Activated naive CD8-positive, alpha-beta T cell treated with anti-CD3 and anti-CD28 coated beads, Interleukin-2, amount 50 U/mL, for 24 hours (primary cell): Measurements from ENCODE around the gene MGAT4C.
"Not testable (repeated sequence)": the region's sequence is repeated elsewhere in the genome, so short reads cannot be mapped to it uniquely, and the experiment has no call there.

Experiments
- ATAC-seq: fragments of 150-1000 bp; cut with Tn5 transposase; one replicate; pipeline ENCODE4 v1.10.0; 2021
- DNase-seq: peaks from one replicate; pipeline ENCODE4 v3.0.0; 2021
- H3K27ac Mint-ChIP-seq: one replicate; pipeline ENCODE4 v1.8.0; 2021; ENCODE audit warnings: mild to moderate bottlenecking, mixed read lengths
- H3K27me3 Mint-ChIP-seq: one replicate; pipeline ENCODE4 v1.8.0; 2021; ENCODE audit warnings: mixed read lengths
- H3K36me3 Mint-ChIP-seq: one replicate; pipeline ENCODE4 v1.8.0; 2021; ENCODE audit warnings: low read depth, mixed read lengths
- H3K4me1 Mint-ChIP-seq: one replicate; pipeline ENCODE4 v1.8.0; 2021; ENCODE audit warnings: mixed read lengths
- H3K4me3 Mint-ChIP-seq: one replicate; pipeline ENCODE4 v1.8.0; 2021; ENCODE audit warnings: mild to moderate bottlenecking, moderate library complexity, mixed read lengths
- H3K9me3 Mint-ChIP-seq: one replicate; pipeline ENCODE4 v1.8.0; 2021; ENCODE audit warnings: mixed read lengths

Gene MGAT4C

GRCh38 chr12:86256163-86256562 lies at the start of gene MGAT4C:
MGAT4C (minus strand) TSS chr12:86256391.
- no peaks in the 10 kb centered on the region for H3K27me3 Mint-ChIP-seq
- H3K36me3 Mint-ChIP-seq = no peaks in the 10 kb centered on the region
- no peak within 1 kb of the TSS for H3K27ac Mint-ChIP-seq
- ATAC-seq (no peak), DNase-seq (no peak)
- H3K9me3 Mint-ChIP-seq = no peaks in the 10 kb centered on the region
- no peaks in the 10 kb centered on the region for H3K4me1 Mint-ChIP-seq
- no peak within 1 kb of the TSS for H3K4me3 Mint-ChIP-seq

- DNase-seq, H3K27me3 Mint-ChIP-seq, H3K27ac Mint-ChIP-seq, H3K4me1 Mint-ChIP-seq, H3K36me3 Mint-ChIP-seq, ATAC-seq, H3K9me3 Mint-ChIP-seq, H3K4me3 Mint-ChIP-seq: not testable (repeated sequence)
Observed at GRCh38 chr12:86296396-86296795, 40.2 kb upstream of the MGAT4C start.

GRCh38 chr12:86293682-86294240 lies 37.6 kb upstream of the MGAT4C start:
- no peak overlapping the region for H3K4me3 Mint-ChIP-seq
- DNase-seq = no peak
- H3K36me3 Mint-ChIP-seq = no peaks in the 10 kb centered on the region
- no peaks in the 10 kb centered on the region for H3K4me1 Mint-ChIP-seq
- H3K27ac Mint-ChIP-seq = no peak overlapping the region
- no peak for ATAC-seq
- H3K9me3 Mint-ChIP-seq = no peaks in the 10 kb centered on the region
- H3K27me3 Mint-ChIP-seq = no peaks in the 10 kb centered on the region

- DNase-seq = no peak
- Mint-ChIP-seq H3K27me3 (no peaks in the 10 kb centered on the region), H3K36me3 (no peaks in the 10 kb centered on the region), H3K4me3 (no peak overlapping the region), H3K4me1 (no peaks in the 10 kb centered on the region), H3K27ac (no peak overlapping the region), H3K9me3 (no peaks in the 10 kb centered on the region)
- ATAC-seq = no peak
Observed at GRCh38 chr12:86292480-86292879, 36.3 kb upstream of the MGAT4C start.

GRCh38 chr12:86290615-86291014 lies 34.4 kb upstream of the MGAT4C start:
- Mint-ChIP-seq H3K27ac (no peak overlapping the region), H3K9me3 (no peaks in the 10 kb centered on the region), H3K4me3 (no peak overlapping the region), H3K27me3 (no peaks in the 10 kb centered on the region), H3K36me3 (no peaks in the 10 kb centered on the region), H3K4me1 (no peaks in the 10 kb centered on the region)
- no peak for ATAC-seq
- DNase-seq = no peak

- no peak overlapping the region for H3K27ac Mint-ChIP-seq
- no peaks in the 10 kb centered on the region for H3K27me3 Mint-ChIP-seq
- no peaks in the 10 kb centered on the region for H3K4me1 Mint-ChIP-seq
- no peaks in the 10 kb centered on the region for H3K36me3 Mint-ChIP-seq
- H3K9me3 Mint-ChIP-seq = no peaks in the 10 kb centered on the region
- ATAC-seq = no peak
- no peak overlapping the region for H3K4me3 Mint-ChIP-seq
- no peak for DNase-seq
Observed at GRCh38 chr12:86286119-86286518, 29.9 kb upstream of the MGAT4C start.

GRCh38 chr12:86283620-86284019 lies 27.4 kb upstream of the MGAT4C start:
- DNase-seq (no peak), ATAC-seq (no peak)
- no peaks in the 10 kb centered on the region for H3K4me1 Mint-ChIP-seq
- peaks cover 8% of the 10 kb centered on the region for H3K9me3 Mint-ChIP-seq
- H3K36me3 Mint-ChIP-seq = no peaks in the 10 kb centered on the region
- no peak overlapping the region for H3K4me3 Mint-ChIP-seq
- H3K27ac Mint-ChIP-seq = no peak overlapping the region
- no peaks in the 10 kb centered on the region for H3K27me3 Mint-ChIP-seq

GRCh38 chr12:86275356-86275755 lies 19.2 kb upstream of the MGAT4C start:
- ATAC-seq (no peak), DNase-seq (no peak)
- Mint-ChIP-seq H3K4me3 (no peak overlapping the region), H3K4me1 (no peaks in the 10 kb centered on the region), H3K27ac (no peak overlapping the region), H3K9me3 (peaks cover 20% of the 10 kb centered on the region), H3K36me3 (no peaks in the 10 kb centered on the region), H3K27me3 (no peaks in the 10 kb centered on the region)

GRCh38 chr12:86265329-86265695 lies 9.1 kb upstream of the MGAT4C start:
- Mint-ChIP-seq H3K4me3 (no peak overlapping the region), H3K9me3 (peaks cover 14% of the 10 kb centered on the region), H3K27me3 (no peaks in the 10 kb centered on the region), H3K4me1 (no peaks in the 10 kb centered on the region), H3K36me3 (no peaks in the 10 kb centered on the region), H3K27ac (no peak overlapping the region)
- ATAC-seq (no peak), DNase-seq (no peak)

GRCh38 chr12:86264451-86265328 lies 8.5 kb upstream of the MGAT4C start:
- Mint-ChIP-seq H3K4me3 (no peak overlapping the region), H3K9me3 (peaks cover 14% of the 10 kb centered on the region), H3K27me3 (no peaks in the 10 kb centered on the region), H3K27ac (no peak overlapping the region), H3K4me1 (no peaks in the 10 kb centered on the region), H3K36me3 (no peaks in the 10 kb centered on the region)
- DNase-seq = no peak
- no peak for ATAC-seq

GRCh38 chr12:86261578-86261977 lies 5.4 kb upstream of the MGAT4C start:
- ATAC-seq (no peak), DNase-seq (no peak)
- peaks cover 8% of the 10 kb centered on the region for H3K9me3 Mint-ChIP-seq

GRCh38 chr12:86261142-86261541 lies 5.0 kb upstream of the MGAT4C start:
- H3K27me3 Mint-ChIP-seq = no peaks in the 10 kb centered on the region
- H3K36me3 Mint-ChIP-seq = no peaks in the 10 kb centered on the region
- peaks cover 8% of the 10 kb centered on the region for H3K9me3 Mint-ChIP-seq
- no peak overlapping the region for H3K27ac Mint-ChIP-seq
- no peak for DNase-seq
- H3K4me1 Mint-ChIP-seq = no peaks in the 10 kb centered on the region
- H3K4me3 Mint-ChIP-seq = no peak overlapping the region
- no peak for ATAC-seq

More at GRCh38 chr12:86261578-86261977, 5.4 kb upstream of the MGAT4C start:
- Mint-ChIP-seq H3K27me3 (no peaks in the 10 kb centered on the region), H3K36me3 (no peaks in the 10 kb centered on the region), H3K4me1 (no peaks in the 10 kb centered on the region), H3K27ac (no peak overlapping the region), H3K4me3 (no peak overlapping the region)

GRCh38 chr12:86260183-86260582 lies 4.0 kb upstream of the MGAT4C start:
- H3K4me3 Mint-ChIP-seq = no peak overlapping the region
- H3K27me3 Mint-ChIP-seq = no peaks in the 10 kb centered on the region
- ATAC-seq = no peak
- no peaks in the 10 kb centered on the region for H3K36me3 Mint-ChIP-seq
- H3K9me3 Mint-ChIP-seq = peaks cover 4% of the 10 kb centered on the region
- no peaks in the 10 kb centered on the region for H3K4me1 Mint-ChIP-seq
- no peak for DNase-seq
- H3K27ac Mint-ChIP-seq = no peak overlapping the region

- Mint-ChIP-seq H3K9me3 (peaks cover 3% of the 10 kb centered on the region), H3K27me3 (no peaks in the 10 kb centered on the region), H3K4me1 (no peaks in the 10 kb centered on the region), H3K36me3 (no peaks in the 10 kb centered on the region), H3K27ac (no peak overlapping the region), H3K4me3 (no peak overlapping the region)
- DNase-seq (no peak), ATAC-seq (no peak)
Observed at GRCh38 chr12:86257134-86257533, 943 bp upstream of the MGAT4C start.

- Mint-ChIP-seq H3K27me3 (no peaks in the 10 kb centered on the region), H3K36me3 (no peaks in the 10 kb centered on the region), H3K4me1 (no peaks in the 10 kb centered on the region), H3K4me3 (no peak overlapping the region), H3K9me3 (no peaks in the 10 kb centered on the region), H3K27ac (no peak overlapping the region)
- DNase-seq (no peak), ATAC-seq (no peak)
Observed at GRCh38 chr12:86254399-86255107, 1.6 kb downstream of the MGAT4C start.
